ENCODE results near the gene LDLRAD2. TPM values are rescaled to one million over a fixed set of nuclear protein-coding genes. Genes with fewer than 3 reads are reported as not detected.

The LDLRAD2 gene
- total RNA-seq, 1 donor from 2014 or later = 0.38 TPM

GRCh38 chr1:21795075-21795474, 17.0 kb upstream of the LDLRAD2 start:
- intact Hi-C loops (cut with DNase I) = no loop called here

GRCh38 chr1:21799730-21800129, 12.3 kb upstream of the LDLRAD2 start:
- no peaks in the 10 kb centered on the region for H3K4me1 ChIP-seq
- DNase-seq = no peak
- intact Hi-C loops (cut with DNase I) = no loop called here

More at GRCh38 chr1:21795075-21795474, 17.0 kb upstream of the LDLRAD2 start:
- Histone ChIP-seq H3K4me3 (no peak overlapping the region), H3K4me1 (no peaks in the 10 kb centered on the region), H3K9me3 (no peaks in the 10 kb centered on the region), H3K36me3 (no peaks in the 10 kb centered on the region), H3K27ac (no peak overlapping the region), H3K27me3 (no peaks in the 10 kb centered on the region)
- DNase-seq = no peak
- TF ChIP-seq CTCF (IDR thresholded peaks at IDR 0.05) = no peak
- ATAC-seq = no peak

GRCh38 chr1:21801100-21801499, 11.0 kb upstream of the LDLRAD2 start:
- no peaks in the 10 kb centered on the region for H3K27me3 ChIP-seq
- no peak for TF ChIP-seq CTCF (IDR thresholded peaks at IDR 0.05)
- no peak overlapping the region for H3K27ac ChIP-seq
- H3K36me3 ChIP-seq = no peaks in the 10 kb centered on the region
- no peak for DNase-seq
- intact Hi-C loops (cut with DNase I) = no loop called here
- H3K4me1 ChIP-seq = no peaks in the 10 kb centered on the region
- ATAC-seq = no peak
- no peak overlapping the region for H3K4me3 ChIP-seq
- no peaks in the 10 kb centered on the region for H3K9me3 ChIP-seq

More at GRCh38 chr1:21799730-21800129, 12.3 kb upstream of the LDLRAD2 start:
- ATAC-seq = no peak
- H3K27me3 ChIP-seq = no peaks in the 10 kb centered on the region
- no peaks in the 10 kb centered on the region for H3K36me3 ChIP-seq
- H3K4me3 ChIP-seq = no peak overlapping the region
- TF ChIP-seq CTCF (IDR thresholded peaks at IDR 0.05) = no peak
- no peaks in the 10 kb centered on the region for H3K9me3 ChIP-seq
- H3K27ac ChIP-seq = no peak overlapping the region

- Histone ChIP-seq H3K9me3 (no peaks in the 10 kb centered on the region), H3K27me3 (no peaks in the 10 kb centered on the region), H3K36me3 (no peaks in the 10 kb centered on the region), H3K27ac (no peak overlapping the region), H3K4me1 (no peaks in the 10 kb centered on the region), H3K4me3 (no peak overlapping the region)
- intact Hi-C loops (cut with DNase I) = no loop called here
- ATAC-seq (no peak), DNase-seq (no peak)
- no peak for TF ChIP-seq CTCF (IDR thresholded peaks at IDR 0.05)
These were observed 7.5 kb upstream of the LDLRAD2 start for GRCh38 chr1:21804536-21804935.

- peaks cover 10% of the 10 kb centered on the region for H3K4me1 ChIP-seq
- H3K36me3 ChIP-seq = no peaks in the 10 kb centered on the region
- ATAC-seq = no peak
- no peak for DNase-seq
- H3K4me3 ChIP-seq = no peak overlapping the region
- TF ChIP-seq CTCF (IDR thresholded peaks at IDR 0.05) = no peak
- H3K27ac ChIP-seq = no peak overlapping the region
- no peaks in the 10 kb centered on the region for H3K9me3 ChIP-seq
- no peaks in the 10 kb centered on the region for H3K27me3 ChIP-seq
- intact Hi-C loops (cut with DNase I) = no loop called here
These were observed 1.5 kb downstream of the LDLRAD2 start for GRCh38 chr1:21813542-21813941.

All from upper lobe of right lung (tissue), 1 donor.